Mammary epithelial cell (primary cell): Measurements from ENCODE around the gene C3.

Experiments
- CTCF ChIP-seq, 2 donors: IDR thresholded peaks in 1 of 2; conservative IDR thresholded peaks in 1 of 2; 2 replicates each; pipeline ENCODE4 v1.5.1; 2011 to 2012; ENCODE audit warnings: inconsistent platforms in 2 of 2, low read length in 2 of 2, mild to moderate bottlenecking in 2 of 2, control low read depth in 1 of 2, low read depth in 1 of 2; ENCODE audit not compliant: insufficient read depth in 1 of 2; ENCODE audit errors: extremely low read depth in 1 of 2
- EZH2 ChIP-seq: IDR thresholded peaks from 2 replicates; pipeline ENCODE4 v1.6.1; 2012; ENCODE audit warnings: low read length, inconsistent platforms, borderline replicate concordance

- TF ChIP-seq CTCF (conservative IDR thresholded peaks at IDR 0.05 in 1 of 2, IDR thresholded peaks at IDR 0.05 in 1 of 2; ENCODE audit: extremely low read depth in 1 of 2, insufficient read depth in 1 of 2, low read depth in 1 of 2, low read length in 2 of 2) (no peak), EZH2 (no peak)
Measured at GRCh38 chr19:6668691-6669090, 51.8 kb downstream of the C3 start.
